ENCODE measurements around the gene NCK1. TPM values are rescaled to one million over a fixed set of nuclear protein-coding genes. Genes with fewer than 3 reads are reported as not detected.

NCK1 gene
- total and polyA plus RNA-seq, 2 experiments from 2014 or later: 28.4 to 28.7 TPM

DNA sequence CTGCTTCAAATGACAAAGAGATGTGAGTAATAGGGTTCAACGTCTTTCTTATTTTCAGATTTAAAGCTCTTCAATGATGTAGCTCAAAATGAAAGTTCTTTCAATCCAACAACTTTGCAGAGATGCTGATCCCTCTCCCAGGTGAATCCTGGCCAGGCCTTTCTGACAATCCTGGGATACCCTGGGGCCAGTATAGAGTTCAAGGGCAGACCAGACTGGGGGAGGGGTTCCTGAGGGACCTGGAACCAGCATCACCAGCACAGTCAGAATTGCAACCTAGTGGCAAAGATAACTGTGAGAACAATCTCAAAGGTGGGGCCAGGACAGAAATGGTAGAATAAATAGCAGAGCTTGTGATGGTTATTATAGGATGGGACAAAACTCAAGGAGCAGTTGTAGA lies 19.7 kb upstream of the NCK1 start:
- peaks cover 17% of the 10 kb centered on the region; the same call in 1 of the 2 replicates for H3K4me1 ChIP-seq (ENCODE audit: insufficient read depth)
- H3K27ac Mint-ChIP-seq: peak overlapping the region; percentile 12; the same call in 1 of the 2 replicates
- H3K9me3 Mint-ChIP-seq: no peaks in the 10 kb centered on the region
- ATAC-seq: peak; percentile 56
- H2AFZ ChIP-seq: no peak overlapping the region
- H3K27me3 ChIP-seq (ENCODE audit: insufficient read depth): no peaks in the 10 kb centered on the region
- H3K36me3 Mint-ChIP-seq (ENCODE audit: low read depth): peaks cover 34% of the 10 kb centered on the region
- no peak overlapping the region for H3K4me2 ChIP-seq
- no peak overlapping the region for H3K4me3 ChIP-seq
- DNase-seq (ENCODE audit: low spot score): peak; percentile 25
- peaks cover 26% of the 10 kb centered on the region for H3K79me2 ChIP-seq (replicated peaks; ENCODE audit: insufficient read depth)
- no peaks in the 10 kb centered on the region; the same call in 1 of the 2 replicates for H3K36me3 ChIP-seq (ENCODE audit: insufficient read depth)
- no peak overlapping the region for H3K4me3 Mint-ChIP-seq
- H3F3A ChIP-seq (replicated peaks; ENCODE audit: low read depth): no peaks in the 10 kb centered on the region
- H3K9me2 ChIP-seq (ENCODE audit: insufficient read depth): no peaks in the 10 kb centered on the region
- no peak overlapping the region for H3K27ac ChIP-seq (ENCODE audit: low read depth)
- peaks cover 8% of the 10 kb centered on the region for H3K27me3 Mint-ChIP-seq (ENCODE audit: insufficient read depth, low read depth, poor library complexity)
- H4K20me1 ChIP-seq (replicated peaks; ENCODE audit: insufficient read depth): peaks cover 2% of the 10 kb centered on the region; the same call in 1 of the 2 replicates
- H3K4me1 Mint-ChIP-seq: peaks cover 29% of the 10 kb centered on the region
- no peak for TF ChIP-seq POLR2AphosphoS5 (IDR thresholded peaks at IDR 0.05; ENCODE audit: low read depth)
- TF ChIP-seq EZH2 (IDR thresholded peaks at IDR 0.05; ENCODE audit: low read depth, unreplicated experiment): no peak
- no peak for TF ChIP-seq ZNF114 (CRISPR knock-in tag; IDR thresholded peaks at IDR 0.05)
- TF ChIP-seq, protein P1, sequence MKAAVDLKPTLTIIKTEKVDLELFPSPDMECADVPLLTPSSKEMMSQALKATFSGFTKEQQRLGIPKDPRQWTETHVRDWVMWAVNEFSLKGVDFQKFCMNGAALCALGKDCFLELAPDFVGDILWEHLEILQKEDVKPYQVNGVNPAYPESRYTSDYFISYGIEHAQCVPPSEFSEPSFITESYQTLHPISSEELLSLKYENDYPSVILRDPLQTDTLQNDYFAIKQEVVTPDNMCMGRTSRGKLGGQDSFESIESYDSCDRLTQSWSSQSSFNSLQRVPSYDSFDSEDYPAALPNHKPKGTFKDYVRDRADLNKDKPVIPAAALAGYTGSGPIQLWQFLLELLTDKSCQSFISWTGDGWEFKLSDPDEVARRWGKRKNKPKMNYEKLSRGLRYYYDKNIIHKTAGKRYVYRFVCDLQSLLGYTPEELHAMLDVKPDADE (IDR thresholded peaks at IDR 0.05): no peak
- TF ChIP-seq JUNB (IDR thresholded peaks at IDR 0.05; ENCODE audit: unreplicated experiment): no peak
- TF ChIP-seq EZH2phosphoT487 (IDR thresholded peaks at IDR 0.05; ENCODE audit: unreplicated experiment): no peak
- TF ChIP-seq, protein P2, sequence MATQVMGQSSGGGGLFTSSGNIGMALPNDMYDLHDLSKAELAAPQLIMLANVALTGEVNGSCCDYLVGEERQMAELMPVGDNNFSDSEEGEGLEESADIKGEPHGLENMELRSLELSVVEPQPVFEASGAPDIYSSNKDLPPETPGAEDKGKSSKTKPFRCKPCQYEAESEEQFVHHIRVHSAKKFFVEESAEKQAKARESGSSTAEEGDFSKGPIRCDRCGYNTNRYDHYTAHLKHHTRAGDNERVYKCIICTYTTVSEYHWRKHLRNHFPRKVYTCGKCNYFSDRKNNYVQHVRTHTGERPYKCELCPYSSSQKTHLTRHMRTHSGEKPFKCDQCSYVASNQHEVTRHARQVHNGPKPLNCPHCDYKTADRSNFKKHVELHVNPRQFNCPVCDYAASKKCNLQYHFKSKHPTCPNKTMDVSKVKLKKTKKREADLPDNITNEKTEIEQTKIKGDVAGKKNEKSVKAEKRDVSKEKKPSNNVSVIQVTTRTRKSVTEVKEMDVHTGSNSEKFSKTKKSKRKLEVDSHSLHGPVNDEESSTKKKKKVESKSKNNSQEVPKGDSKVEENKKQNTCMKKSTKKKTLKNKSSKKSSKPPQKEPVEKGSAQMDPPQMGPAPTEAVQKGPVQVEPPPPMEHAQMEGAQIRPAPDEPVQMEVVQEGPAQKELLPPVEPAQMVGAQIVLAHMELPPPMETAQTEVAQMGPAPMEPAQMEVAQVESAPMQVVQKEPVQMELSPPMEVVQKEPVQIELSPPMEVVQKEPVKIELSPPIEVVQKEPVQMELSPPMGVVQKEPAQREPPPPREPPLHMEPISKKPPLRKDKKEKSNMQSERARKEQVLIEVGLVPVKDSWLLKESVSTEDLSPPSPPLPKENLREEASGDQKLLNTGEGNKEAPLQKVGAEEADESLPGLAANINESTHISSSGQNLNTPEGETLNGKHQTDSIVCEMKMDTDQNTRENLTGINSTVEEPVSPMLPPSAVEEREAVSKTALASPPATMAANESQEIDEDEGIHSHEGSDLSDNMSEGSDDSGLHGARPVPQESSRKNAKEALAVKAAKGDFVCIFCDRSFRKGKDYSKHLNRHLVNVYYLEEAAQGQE (IDR thresholded peaks at IDR 0.05; ENCODE audit: unreplicated experiment): no peak
- TF ChIP-seq, protein P3, sequence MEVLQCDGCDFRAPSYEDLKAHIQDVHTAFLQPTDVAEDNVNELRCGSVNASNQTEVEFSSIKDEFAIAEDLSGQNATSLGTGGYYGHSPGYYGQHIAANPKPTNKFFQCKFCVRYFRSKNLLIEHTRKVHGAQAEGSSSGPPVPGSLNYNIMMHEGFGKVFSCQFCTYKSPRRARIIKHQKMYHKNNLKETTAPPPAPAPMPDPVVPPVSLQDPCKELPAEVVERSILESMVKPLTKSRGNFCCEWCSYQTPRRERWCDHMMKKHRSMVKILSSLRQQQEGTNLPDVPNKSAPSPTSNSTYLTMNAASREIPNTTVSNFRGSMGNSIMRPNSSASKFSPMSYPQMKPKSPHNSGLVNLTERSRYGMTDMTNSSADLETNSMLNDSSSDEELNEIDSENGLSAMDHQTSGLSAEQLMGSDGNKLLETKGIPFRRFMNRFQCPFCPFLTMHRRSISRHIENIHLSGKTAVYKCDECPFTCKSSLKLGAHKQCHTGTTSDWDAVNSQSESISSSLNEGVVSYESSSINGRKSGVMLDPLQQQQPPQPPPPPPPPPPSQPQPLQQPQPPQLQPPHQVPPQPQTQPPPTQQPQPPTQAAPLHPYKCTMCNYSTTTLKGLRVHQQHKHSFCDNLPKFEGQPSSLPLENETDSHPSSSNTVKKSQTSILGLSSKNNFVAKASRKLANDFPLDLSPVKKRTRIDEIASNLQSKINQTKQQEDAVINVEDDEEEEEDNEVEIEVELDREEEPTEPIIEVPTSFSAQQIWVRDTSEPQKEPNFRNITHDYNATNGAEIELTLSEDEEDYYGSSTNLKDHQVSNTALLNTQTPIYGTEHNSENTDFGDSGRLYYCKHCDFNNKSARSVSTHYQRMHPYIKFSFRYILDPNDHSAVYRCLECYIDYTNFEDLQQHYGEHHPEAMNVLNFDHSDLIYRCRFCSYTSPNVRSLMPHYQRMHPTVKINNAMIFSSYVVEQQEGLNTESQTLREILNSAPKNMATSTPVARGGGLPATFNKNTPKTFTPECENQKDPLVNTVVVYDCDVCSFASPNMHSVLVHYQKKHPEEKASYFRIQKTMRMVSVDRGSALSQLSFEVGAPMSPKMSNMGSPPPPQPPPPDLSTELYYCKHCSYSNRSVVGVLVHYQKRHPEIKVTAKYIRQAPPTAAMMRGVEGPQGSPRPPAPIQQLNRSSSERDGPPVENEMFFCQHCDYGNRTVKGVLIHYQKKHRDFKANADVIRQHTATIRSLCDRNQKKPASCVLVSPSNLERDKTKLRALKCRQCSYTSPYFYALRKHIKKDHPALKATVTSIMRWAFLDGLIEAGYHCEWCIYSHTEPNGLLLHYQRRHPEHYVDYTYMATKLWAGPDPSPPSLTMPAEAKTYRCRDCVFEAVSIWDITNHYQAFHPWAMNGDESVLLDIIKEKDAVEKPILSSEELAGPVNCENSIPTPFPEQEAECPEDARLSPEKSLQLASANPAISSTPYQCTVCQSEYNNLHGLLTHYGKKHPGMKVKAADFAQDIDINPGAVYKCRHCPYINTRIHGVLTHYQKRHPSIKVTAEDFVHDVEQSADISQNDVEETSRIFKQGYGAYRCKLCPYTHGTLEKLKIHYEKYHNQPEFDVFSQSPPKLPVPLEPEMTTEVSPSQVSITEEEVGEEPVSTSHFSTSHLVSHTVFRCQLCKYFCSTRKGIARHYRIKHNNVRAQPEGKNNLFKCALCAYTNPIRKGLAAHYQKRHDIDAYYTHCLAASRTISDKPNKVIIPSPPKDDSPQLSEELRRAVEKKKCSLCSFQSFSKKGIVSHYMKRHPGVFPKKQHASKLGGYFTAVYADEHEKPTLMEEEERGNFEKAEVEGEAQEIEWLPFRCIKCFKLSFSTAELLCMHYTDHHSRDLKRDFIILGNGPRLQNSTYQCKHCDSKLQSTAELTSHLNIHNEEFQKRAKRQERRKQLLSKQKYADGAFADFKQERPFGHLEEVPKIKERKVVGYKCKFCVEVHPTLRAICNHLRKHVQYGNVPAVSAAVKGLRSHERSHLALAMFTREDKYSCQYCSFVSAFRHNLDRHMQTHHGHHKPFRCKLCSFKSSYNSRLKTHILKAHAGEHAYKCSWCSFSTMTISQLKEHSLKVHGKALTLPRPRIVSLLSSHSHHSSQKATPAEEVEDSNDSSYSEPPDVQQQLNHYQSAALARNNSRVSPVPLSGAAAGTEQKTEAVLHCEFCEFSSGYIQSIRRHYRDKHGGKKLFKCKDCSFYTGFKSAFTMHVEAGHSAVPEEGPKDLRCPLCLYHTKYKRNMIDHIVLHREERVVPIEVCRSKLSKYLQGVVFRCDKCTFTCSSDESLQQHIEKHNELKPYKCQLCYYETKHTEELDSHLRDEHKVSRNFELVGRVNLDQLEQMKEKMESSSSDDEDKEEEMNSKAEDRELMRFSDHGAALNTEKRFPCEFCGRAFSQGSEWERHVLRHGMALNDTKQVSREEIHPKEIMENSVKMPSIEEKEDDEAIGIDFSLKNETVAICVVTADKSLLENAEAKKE (CRISPR knock-in tag; IDR thresholded peaks at IDR 0.05): no peak
- no peak for TF ChIP-seq CREB1 (CRISPR knock-in tag; IDR thresholded peaks at IDR 0.05; ENCODE audit: low read depth)
- TF ChIP-seq STAT1 (IDR thresholded peaks at IDR 0.05; ENCODE audit: unreplicated experiment): no peak
- TF ChIP-seq, protein P4, sequence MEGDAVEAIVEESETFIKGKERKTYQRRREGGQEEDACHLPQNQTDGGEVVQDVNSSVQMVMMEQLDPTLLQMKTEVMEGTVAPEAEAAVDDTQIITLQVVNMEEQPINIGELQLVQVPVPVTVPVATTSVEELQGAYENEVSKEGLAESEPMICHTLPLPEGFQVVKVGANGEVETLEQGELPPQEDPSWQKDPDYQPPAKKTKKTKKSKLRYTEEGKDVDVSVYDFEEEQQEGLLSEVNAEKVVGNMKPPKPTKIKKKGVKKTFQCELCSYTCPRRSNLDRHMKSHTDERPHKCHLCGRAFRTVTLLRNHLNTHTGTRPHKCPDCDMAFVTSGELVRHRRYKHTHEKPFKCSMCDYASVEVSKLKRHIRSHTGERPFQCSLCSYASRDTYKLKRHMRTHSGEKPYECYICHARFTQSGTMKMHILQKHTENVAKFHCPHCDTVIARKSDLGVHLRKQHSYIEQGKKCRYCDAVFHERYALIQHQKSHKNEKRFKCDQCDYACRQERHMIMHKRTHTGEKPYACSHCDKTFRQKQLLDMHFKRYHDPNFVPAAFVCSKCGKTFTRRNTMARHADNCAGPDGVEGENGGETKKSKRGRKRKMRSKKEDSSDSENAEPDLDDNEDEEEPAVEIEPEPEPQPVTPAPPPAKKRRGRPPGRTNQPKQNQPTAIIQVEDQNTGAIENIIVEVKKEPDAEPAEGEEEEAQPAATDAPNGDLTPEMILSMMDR (conservative IDR thresholded peaks at IDR 0.05; ENCODE audit: low read depth in 2 of 2): no peak
- TF ChIP-seq NANOG (IDR thresholded peaks at IDR 0.05; ENCODE audit: borderline replicate concordance): no peak
